Measurements from ENCODE around the gene CACNA2D3.

Gene CACNA2D3

GRCh38 chr3:54986294-54986693, 863.9 kb downstream of the CACNA2D3 start:
- Histone ChIP-seq H3K9me2 (replicated peaks; ENCODE audit: insufficient read depth, low read length) (no peaks in the 10 kb centered on the region), H3K4me2 (ENCODE audit: low read depth, low read length, poor library complexity, severe bottlenecking) (no peak overlapping the region), H2AFZ (ENCODE audit: low read depth, low read length, severe bottlenecking) (no peak overlapping the region), H3F3A (ENCODE audit: insufficient read depth) (no peaks in the 10 kb centered on the region), H3K9ac (ENCODE audit: low read length) (no peak overlapping the region), H3K4me3 (ENCODE audit: insufficient read depth, low read length, poor library complexity, severe bottlenecking) (no peak overlapping the region), H3K36me3 (ENCODE audit: low read length) (no peaks in the 10 kb centered on the region), H3K9me3 (ENCODE audit: insufficient read depth, low read length) (no peaks in the 10 kb centered on the region), H3K79me2 (ENCODE audit: insufficient read depth, low read length) (no peaks in the 10 kb centered on the region), H3K27ac (ENCODE audit: low read depth, low read length) (no peak overlapping the region), H3K27me3 (ENCODE audit: low read length) (no peaks in the 10 kb centered on the region), H4K20me1 (ENCODE audit: low read depth, low read length) (no peaks in the 10 kb centered on the region)
- TF ChIP-seq EZH2phosphoT487 (conservative IDR thresholded peaks at IDR 0.05; ENCODE audit: low read length): no peak
- TF ChIP-seq, protein P1, sequence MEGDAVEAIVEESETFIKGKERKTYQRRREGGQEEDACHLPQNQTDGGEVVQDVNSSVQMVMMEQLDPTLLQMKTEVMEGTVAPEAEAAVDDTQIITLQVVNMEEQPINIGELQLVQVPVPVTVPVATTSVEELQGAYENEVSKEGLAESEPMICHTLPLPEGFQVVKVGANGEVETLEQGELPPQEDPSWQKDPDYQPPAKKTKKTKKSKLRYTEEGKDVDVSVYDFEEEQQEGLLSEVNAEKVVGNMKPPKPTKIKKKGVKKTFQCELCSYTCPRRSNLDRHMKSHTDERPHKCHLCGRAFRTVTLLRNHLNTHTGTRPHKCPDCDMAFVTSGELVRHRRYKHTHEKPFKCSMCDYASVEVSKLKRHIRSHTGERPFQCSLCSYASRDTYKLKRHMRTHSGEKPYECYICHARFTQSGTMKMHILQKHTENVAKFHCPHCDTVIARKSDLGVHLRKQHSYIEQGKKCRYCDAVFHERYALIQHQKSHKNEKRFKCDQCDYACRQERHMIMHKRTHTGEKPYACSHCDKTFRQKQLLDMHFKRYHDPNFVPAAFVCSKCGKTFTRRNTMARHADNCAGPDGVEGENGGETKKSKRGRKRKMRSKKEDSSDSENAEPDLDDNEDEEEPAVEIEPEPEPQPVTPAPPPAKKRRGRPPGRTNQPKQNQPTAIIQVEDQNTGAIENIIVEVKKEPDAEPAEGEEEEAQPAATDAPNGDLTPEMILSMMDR (IDR thresholded peaks at IDR 0.05; ENCODE audit: insufficient read depth, low read length, poor library complexity, severe bottlenecking): no peak

- no peak overlapping the region for H3K27ac ChIP-seq (ENCODE audit: low read depth, low read length)
- H3K9me3 ChIP-seq (ENCODE audit: insufficient read depth, low read length): no peaks in the 10 kb centered on the region
- no peak overlapping the region for H3K4me2 ChIP-seq (ENCODE audit: low read depth, low read length, poor library complexity, severe bottlenecking)
- H3F3A ChIP-seq (ENCODE audit: insufficient read depth): no peaks in the 10 kb centered on the region
- TF ChIP-seq EZH2phosphoT487 (conservative IDR thresholded peaks at IDR 0.05; ENCODE audit: low read length): no peak
- TF ChIP-seq, protein P1 (IDR thresholded peaks at IDR 0.05; ENCODE audit: insufficient read depth, low read length, poor library complexity, severe bottlenecking): no peak
- no peak overlapping the region for H2AFZ ChIP-seq (ENCODE audit: low read depth, low read length, severe bottlenecking)
- no peaks in the 10 kb centered on the region for H3K79me2 ChIP-seq (ENCODE audit: insufficient read depth, low read length)
- no peaks in the 10 kb centered on the region for H3K9me2 ChIP-seq (replicated peaks; ENCODE audit: insufficient read depth, low read length)
- no peaks in the 10 kb centered on the region for H3K36me3 ChIP-seq (ENCODE audit: low read length)
- no peak overlapping the region for H3K9ac ChIP-seq (ENCODE audit: low read length)
- no peaks in the 10 kb centered on the region for H3K27me3 ChIP-seq (ENCODE audit: low read length)
- no peak overlapping the region for H3K4me3 ChIP-seq (ENCODE audit: insufficient read depth, low read length, poor library complexity, severe bottlenecking)
- no peaks in the 10 kb centered on the region for H4K20me1 ChIP-seq (ENCODE audit: low read depth, low read length)
Measured at GRCh38 chr3:54987719-54988118, 865.4 kb downstream of the CACNA2D3 start.

GRCh38 chr3:54988302-54988837, 866.0 kb downstream of the CACNA2D3 start:
- H3K4me2 ChIP-seq (ENCODE audit: low read depth, low read length, poor library complexity, severe bottlenecking): no peak overlapping the region

More at GRCh38 chr3:54988302-54988837, 866.0 kb downstream of the CACNA2D3 start:
- Histone ChIP-seq H3K4me3 (ENCODE audit: insufficient read depth, low read length, poor library complexity, severe bottlenecking) (no peak overlapping the region), H3K79me2 (ENCODE audit: insufficient read depth, low read length) (no peaks in the 10 kb centered on the region), H3K9me2 (replicated peaks; ENCODE audit: insufficient read depth, low read length) (no peaks in the 10 kb centered on the region), H3K9ac (ENCODE audit: low read length) (no peak overlapping the region), H3K9me3 (ENCODE audit: insufficient read depth, low read length) (no peaks in the 10 kb centered on the region), H4K20me1 (ENCODE audit: low read depth, low read length) (no peaks in the 10 kb centered on the region), H3F3A (ENCODE audit: insufficient read depth) (no peaks in the 10 kb centered on the region), H3K27me3 (ENCODE audit: low read length) (no peaks in the 10 kb centered on the region), H3K27ac (ENCODE audit: low read depth, low read length) (no peak overlapping the region), H2AFZ (ENCODE audit: low read depth, low read length, severe bottlenecking) (no peak overlapping the region), H3K36me3 (ENCODE audit: low read length) (no peaks in the 10 kb centered on the region)
- no peak for TF ChIP-seq EZH2phosphoT487 (conservative IDR thresholded peaks at IDR 0.05; ENCODE audit: low read length)
- TF ChIP-seq, protein P1 (IDR thresholded peaks at IDR 0.05; ENCODE audit: insufficient read depth, low read length, poor library complexity, severe bottlenecking): no peak

Data from SU-DHL-6 (cell line).